Skeletal muscle satellite cell (primary cell): ENCODE measurements around the gene ZBTB7B. TPM values are rescaled to one million over a fixed set of nuclear protein-coding genes. Genes with fewer than 3 reads are reported as not detected.

Source experiments
- H3K27me3 ChIP-seq: 2 replicates; pipeline ENCODE4 v1.7.0; 2013; ENCODE audit warnings: low read length; ENCODE audit not compliant: control insufficient read depth, insufficient read depth
- H3K36me3 ChIP-seq: 2 replicates; pipeline ENCODE4 v1.7.0; 2013; ENCODE audit warnings: mild to moderate bottlenecking, control low read depth, low read length; ENCODE audit not compliant: insufficient read depth
- H3K4me1 ChIP-seq: 2 replicates; pipeline ENCODE4 v1.7.0; 2013; ENCODE audit warnings: low read length; ENCODE audit not compliant: control insufficient read depth, insufficient read depth
- H3K4me2 ChIP-seq: 2 replicates; pipeline ENCODE4 v1.7.0; 2013; ENCODE audit warnings: mild to moderate bottlenecking, low read length
- H3K4me3 ChIP-seq: 2 replicates; pipeline ENCODE4 v1.7.0; 2013; ENCODE audit warnings: low read length
- H3K9ac ChIP-seq: 2 replicates; pipeline ENCODE4 v1.7.0; 2013; ENCODE audit warnings: mild to moderate bottlenecking, low read depth, low read length, moderate library complexity
- H3K9me3 ChIP-seq: replicated peaks from 2 replicates; pipeline ENCODE4 v1.7.0; 2013; ENCODE audit warnings: mild to moderate bottlenecking, control low read depth, low read length
- total RNA-seq: library from RNA; depleted of rRNA; stranded (reverse); fragments of >200 nt; gene quantifications from 2 replicates; pipeline ENCODE4 v1.2.3, GENCODE V29; 2012; rRNA removed

Gene ZBTB7B
- total RNA-seq: 13.9 and 18.1 TPM in 2 replicates

- no peaks in the 10 kb centered on the region for H3K9me3 ChIP-seq
- H3K9ac ChIP-seq: peak within 1 kb of the TSS; percentile 85
- no peaks in the 10 kb centered on the region for H3K27me3 ChIP-seq
- H3K36me3 ChIP-seq: peaks cover 15% of the 10 kb centered on the region
- H3K4me2 ChIP-seq: peak within 1 kb of the TSS; percentile 95
- H3K4me3 ChIP-seq: peak within 1 kb of the TSS; percentile 90
- H3K4me1 ChIP-seq: peaks cover 49% of the 10 kb centered on the region
Measured at GRCh38 chr1:155002464-155003226, at the start of gene ZBTB7B. TSS of gene ZBTB7B (plus strand) at chr1:155002802. CDS start at chr1:155014661, 11,859 bp downstream.

DNA sequence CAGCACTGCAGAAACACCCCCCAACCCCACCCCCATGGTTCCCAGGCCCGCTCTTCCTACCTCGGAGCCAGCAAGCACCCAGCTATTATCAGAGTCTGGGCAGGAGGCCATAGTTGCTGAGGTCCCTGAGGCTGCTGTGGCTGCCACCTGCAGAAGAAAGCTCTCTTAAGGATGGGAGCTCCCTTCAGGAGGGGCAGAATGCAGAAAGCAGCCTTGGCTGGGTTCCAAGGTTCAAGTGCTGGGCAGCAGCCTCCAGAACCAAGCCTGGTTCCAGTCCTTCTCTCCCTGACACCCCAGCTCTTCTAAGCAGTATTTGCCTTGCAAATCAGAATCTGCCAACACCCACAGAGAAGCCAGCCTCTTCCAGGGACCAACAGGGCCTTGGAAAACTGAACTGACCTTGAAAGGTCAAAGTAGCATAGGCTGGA is 49.0 kb upstream of the ZBTB7B start:
- H3K4me1 ChIP-seq: peaks cover 32% of the 10 kb centered on the region
- H3K9me3 ChIP-seq: no peaks in the 10 kb centered on the region
- peaks cover 11% of the 10 kb centered on the region for H3K36me3 ChIP-seq
- H3K27me3 ChIP-seq: no peaks in the 10 kb centered on the region
- H3K4me2 ChIP-seq: no peak overlapping the region
- no peak overlapping the region for H3K4me3 ChIP-seq
- H3K9ac ChIP-seq: no peak overlapping the region

DNA sequence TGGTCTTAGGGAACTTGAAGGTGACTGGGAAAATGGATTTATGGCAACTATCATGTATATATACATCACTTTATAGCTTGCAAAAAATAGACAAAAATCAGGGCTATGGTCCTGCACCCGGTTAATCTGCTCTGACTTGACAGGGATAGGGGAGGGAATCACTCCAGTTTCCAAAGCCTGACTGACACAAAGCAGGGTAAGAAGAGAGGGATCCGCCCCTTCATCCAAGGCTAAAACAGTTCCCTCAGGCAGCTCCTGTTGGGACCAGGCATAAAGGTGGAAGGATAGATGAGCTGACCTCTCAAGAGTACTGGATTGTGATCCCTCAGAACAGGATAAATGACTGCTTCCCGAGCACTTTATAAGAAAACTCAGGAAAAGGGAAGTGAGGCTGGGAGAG is 48.1 kb upstream of the ZBTB7B start:
- H3K9me3 ChIP-seq: no peaks in the 10 kb centered on the region
- peak overlapping the region; percentile 73 for H3K9ac ChIP-seq
- H3K4me3 ChIP-seq: peak overlapping the region; percentile 74
- no peaks in the 10 kb centered on the region for H3K27me3 ChIP-seq
- peaks cover 11% of the 10 kb centered on the region for H3K36me3 ChIP-seq
- peaks cover 32% of the 10 kb centered on the region for H3K4me1 ChIP-seq
- H3K4me2 ChIP-seq: peak overlapping the region; percentile 83

DNA sequence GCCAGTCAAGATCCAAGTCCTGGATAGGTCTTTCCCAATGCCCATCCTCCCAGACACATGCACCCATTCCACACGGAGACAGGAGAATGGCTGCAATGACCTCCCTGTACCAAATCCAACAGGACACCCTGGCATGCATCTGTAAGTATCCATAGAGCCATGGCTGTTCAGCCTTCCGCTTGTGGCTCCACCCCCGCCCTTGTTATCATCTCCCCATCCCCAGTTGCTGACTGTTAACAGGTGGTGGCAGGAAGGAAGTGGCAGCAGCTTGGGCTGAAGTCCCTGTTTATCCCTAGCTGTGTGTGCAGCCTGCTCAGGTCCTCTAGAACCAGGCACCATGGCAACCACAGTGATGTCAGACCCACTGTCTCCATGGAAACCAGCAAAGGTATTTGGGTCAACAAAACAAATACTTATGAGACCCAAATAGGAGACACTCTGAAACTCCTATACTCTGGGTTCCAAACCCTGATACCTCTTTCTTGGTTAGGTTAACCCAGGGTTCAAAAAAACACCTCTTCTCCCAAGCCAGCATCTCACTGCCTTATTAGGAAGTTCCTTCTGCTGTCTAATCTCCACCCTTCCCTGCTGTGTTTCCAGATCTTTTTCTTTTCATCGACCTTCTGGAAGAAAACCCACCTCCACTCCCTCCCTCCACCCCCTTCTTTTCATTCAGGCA is 47.4 kb upstream of the ZBTB7B start:
- Histone ChIP-seq H3K27me3 (no peaks in the 10 kb centered on the region), H3K4me1 (peaks cover 32% of the 10 kb centered on the region), H3K9me3 (no peaks in the 10 kb centered on the region), H3K4me2 (peak overlapping the region; percentile 83), H3K36me3 (peaks cover 11% of the 10 kb centered on the region), H3K9ac (peak overlapping the region; percentile 73), H3K4me3 (peak overlapping the region; percentile 74)

GRCh38 chr1:154955718-154956543 is 46.7 kb upstream of the ZBTB7B start, which contains the start of gene PBXIP1:
TSS of gene PBXIP1 (minus strand) at chr1:154956099. CDS start at chr1:154953721, 2,378 bp downstream.
- Histone ChIP-seq H3K9me3 (no peaks in the 10 kb centered on the region), H3K9ac (peak within 1 kb of the TSS; percentile 73), H3K27me3 (no peaks in the 10 kb centered on the region), H3K4me1 (peaks cover 39% of the 10 kb centered on the region), H3K36me3 (peaks cover 4% of the 10 kb centered on the region), H3K4me3 (peak within 1 kb of the TSS; percentile 74), H3K4me2 (peak within 1 kb of the TSS; percentile 83)

DNA sequence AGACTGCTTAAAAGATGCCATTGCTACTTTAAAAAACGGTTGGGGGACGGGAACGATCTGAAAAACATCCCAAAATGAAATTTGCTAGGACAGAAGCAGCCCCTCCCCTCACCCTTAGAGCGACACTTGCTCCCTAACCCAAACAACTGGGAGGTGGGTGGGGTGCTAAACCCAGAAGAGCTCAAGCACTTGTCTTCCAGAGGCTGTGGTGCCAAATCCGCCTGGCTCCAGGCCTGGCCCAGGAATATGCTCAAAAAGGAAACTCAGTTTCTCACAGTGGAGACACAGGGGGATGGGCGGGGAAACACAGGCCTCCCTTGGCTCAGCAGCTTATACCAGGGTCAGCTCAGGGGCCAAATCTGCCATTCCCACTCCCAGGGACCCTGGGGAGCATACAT is 46.1 kb upstream of the ZBTB7B start:
- Histone ChIP-seq H3K4me3 (peak overlapping the region; percentile 74), H3K9me3 (no peaks in the 10 kb centered on the region), H3K9ac (peak overlapping the region; percentile 73), H3K27me3 (no peaks in the 10 kb centered on the region), H3K4me2 (peak overlapping the region; percentile 83), H3K4me1 (peaks cover 40% of the 10 kb centered on the region), H3K36me3 (no peaks in the 10 kb centered on the region)

DNA sequence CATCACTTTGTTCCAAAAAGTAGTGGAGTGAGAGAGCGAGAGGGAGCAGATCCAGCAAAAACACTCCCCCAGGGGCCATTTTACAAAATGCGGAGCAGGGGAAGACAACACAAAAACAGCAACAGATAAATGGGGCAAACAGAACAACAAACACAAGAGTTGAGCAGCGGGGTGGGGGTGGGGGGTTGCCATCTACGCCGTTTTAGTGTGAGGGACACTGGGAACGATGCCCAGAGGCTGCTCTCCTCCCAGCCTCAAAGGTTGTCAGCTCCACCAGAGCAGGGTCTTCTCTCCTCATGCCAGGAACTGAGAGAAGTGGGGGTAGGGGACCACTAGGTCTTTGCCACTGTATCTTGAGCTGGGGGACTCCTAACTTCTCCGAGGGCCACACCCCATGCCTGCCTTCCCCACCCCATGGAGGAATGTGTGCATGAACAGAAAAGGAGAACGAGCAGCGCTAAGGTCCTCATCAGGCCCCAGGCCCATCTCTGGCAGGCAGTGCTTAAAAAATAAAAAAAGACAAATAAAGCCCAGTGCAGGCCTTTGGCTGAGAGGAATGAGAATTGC is 45.4 kb upstream of the ZBTB7B start:
- H3K9ac ChIP-seq: peak overlapping the region; percentile 73
- peak overlapping the region; percentile 83 for H3K4me2 ChIP-seq
- H3K36me3 ChIP-seq: no peaks in the 10 kb centered on the region
- no peaks in the 10 kb centered on the region for H3K27me3 ChIP-seq
- peaks cover 42% of the 10 kb centered on the region for H3K4me1 ChIP-seq
- peak overlapping the region; percentile 74 for H3K4me3 ChIP-seq
- H3K9me3 ChIP-seq: no peaks in the 10 kb centered on the region

- peaks cover 48% of the 10 kb centered on the region for H3K4me1 ChIP-seq
- no peak overlapping the region for H3K4me3 ChIP-seq
Measured at GRCh38 chr1:154958036-154958435, 44.6 kb upstream of the ZBTB7B start.

DNA sequence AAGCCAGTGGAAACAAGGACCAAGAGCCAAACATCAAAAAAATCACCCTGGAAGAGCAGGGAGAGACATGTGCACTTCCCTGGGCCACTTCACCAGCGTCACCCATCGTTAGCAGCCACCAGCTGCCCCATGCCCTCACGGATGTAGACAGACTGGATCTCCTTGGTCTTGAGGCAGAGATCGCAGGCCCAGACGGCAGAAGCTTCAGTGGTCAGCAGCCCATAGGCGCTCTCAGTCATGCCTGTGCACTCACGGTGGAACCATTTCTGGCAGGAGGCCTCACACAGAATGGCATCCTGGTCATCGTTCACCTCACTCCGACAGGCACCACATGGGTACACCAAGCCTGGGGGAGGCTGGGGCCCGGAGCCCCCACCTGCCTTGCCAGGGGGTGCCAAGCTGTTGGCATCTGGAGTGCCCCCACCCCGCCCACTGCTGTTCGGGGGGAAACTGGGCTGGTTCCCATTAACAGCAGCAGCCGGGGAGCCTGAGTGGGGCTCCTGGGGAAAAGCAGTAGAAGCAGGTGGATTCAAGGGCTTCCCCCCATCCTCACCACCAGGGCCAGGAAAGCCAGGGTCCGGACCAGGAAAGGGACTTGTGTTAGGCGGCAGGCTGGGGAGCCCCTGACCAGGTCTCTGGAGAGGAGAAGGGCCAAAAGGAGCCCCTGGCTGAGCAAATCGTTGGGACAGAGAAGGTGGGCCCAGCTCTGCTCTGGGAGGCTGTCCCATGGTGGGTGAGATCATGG is 43.7 kb upstream of the ZBTB7B start:
- Histone ChIP-seq H3K9ac (no peak overlapping the region), H3K4me2 (no peak overlapping the region), H3K4me1 (peaks cover 55% of the 10 kb centered on the region), H3K4me3 (no peak overlapping the region), H3K27me3 (no peaks in the 10 kb centered on the region), H3K36me3 (peaks cover 16% of the 10 kb centered on the region), H3K9me3 (no peaks in the 10 kb centered on the region)

More at GRCh38 chr1:154958036-154958435, 44.6 kb upstream of the ZBTB7B start:
- H3K36me3 ChIP-seq: peaks cover 8% of the 10 kb centered on the region
- H3K9ac ChIP-seq: no peak overlapping the region
- no peaks in the 10 kb centered on the region for H3K9me3 ChIP-seq
- H3K4me2 ChIP-seq: no peak overlapping the region
- H3K27me3 ChIP-seq: no peaks in the 10 kb centered on the region

DNA sequence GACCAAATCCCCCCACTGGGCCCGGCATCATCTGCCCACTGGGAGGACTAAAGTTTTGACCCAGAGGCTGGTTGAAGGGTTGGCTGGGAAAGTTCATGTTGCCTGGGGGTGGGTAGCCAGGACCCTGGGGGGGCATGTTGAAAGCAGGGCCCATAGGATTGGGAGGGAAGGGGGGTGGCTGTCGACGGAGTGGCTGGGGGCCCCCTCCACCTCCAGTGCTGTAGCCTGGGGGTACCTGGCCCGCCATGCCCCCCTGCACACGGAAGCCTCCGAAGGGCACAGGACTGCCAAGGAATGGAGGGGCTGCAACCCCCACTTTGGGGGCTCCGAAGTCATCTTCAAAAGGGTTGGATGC is 43.2 kb upstream of the ZBTB7B start:
- peaks cover 54% of the 10 kb centered on the region for H3K4me1 ChIP-seq
- H3K9ac ChIP-seq: no peak overlapping the region
- H3K4me3 ChIP-seq: no peak overlapping the region
- no peaks in the 10 kb centered on the region for H3K27me3 ChIP-seq
- no peak overlapping the region for H3K4me2 ChIP-seq
- H3K9me3 ChIP-seq: no peaks in the 10 kb centered on the region
- H3K36me3 ChIP-seq: peaks cover 21% of the 10 kb centered on the region
